T47D (cell line): ENCODE data around the gene ARHGAP8.
A peak's percentile ranks its signal among the peaks of the same experiment; 100 is the strongest.

Experiments
- DNase-seq, 2 experiments: peaks; one replicate each; pipeline versions ENCODE4 v3.0.0 to v3.0.0-alpha.2; 2011 to 2012; ENCODE audit warnings: low read depth in 1 of 2, low spot score in 1 of 2
- JUND ChIP-seq: IDR thresholded peaks from 2 replicates; pipeline ENCODE4 v1.6.1; 2012; ENCODE audit warnings: low read depth
- in situ Hi-C: cut with HindIII; loops from 2 replicates; pipeline ENCODE4 v1.10.0; 2016; ENCODE audit warnings: low sequenced_read_pairs, low pct_unique_long_range_greater_than_20kb

The ARHGAP8 gene

DNA sequence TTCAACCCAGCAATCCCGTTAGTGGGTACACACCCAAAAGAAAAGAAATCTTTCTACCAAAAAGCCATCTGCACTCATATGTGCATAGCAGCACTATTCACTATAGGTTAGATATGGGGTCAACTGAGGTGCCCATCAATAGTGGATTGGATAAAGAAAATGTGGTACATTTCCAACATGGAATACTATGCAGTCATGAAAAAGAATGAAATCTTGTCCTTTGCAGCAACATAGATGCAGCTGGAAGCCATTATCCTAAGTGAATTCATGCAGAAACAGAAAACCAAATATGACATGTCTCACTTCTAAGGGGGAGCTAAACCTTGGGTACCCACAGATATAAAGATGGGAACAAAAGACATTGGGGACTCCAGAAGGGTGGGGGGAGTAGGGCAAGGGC lies 1.9 kb upstream of the ARHGAP8 start:
- no peak for DNase-seq
- TF ChIP-seq JUND: no peak
- in situ Hi-C loops: no loop called here

- DNase-seq: peak in 1 of 2 experiments; percentile 82
These were observed 1.0 kb downstream of the ARHGAP8 start for GRCh38 chr22:44753189-44754042.

GRCh38 chr22:44754998-44755397 lies 2.6 kb downstream of the ARHGAP8 start:
- in situ Hi-C loops: no loop called here
- no peak for TF ChIP-seq JUND
- DNase-seq: no peak

More at GRCh38 chr22:44753189-44754042, 1.0 kb downstream of the ARHGAP8 start:
- in situ Hi-C loops: no loop called here
- no peak for TF ChIP-seq JUND

DNA sequence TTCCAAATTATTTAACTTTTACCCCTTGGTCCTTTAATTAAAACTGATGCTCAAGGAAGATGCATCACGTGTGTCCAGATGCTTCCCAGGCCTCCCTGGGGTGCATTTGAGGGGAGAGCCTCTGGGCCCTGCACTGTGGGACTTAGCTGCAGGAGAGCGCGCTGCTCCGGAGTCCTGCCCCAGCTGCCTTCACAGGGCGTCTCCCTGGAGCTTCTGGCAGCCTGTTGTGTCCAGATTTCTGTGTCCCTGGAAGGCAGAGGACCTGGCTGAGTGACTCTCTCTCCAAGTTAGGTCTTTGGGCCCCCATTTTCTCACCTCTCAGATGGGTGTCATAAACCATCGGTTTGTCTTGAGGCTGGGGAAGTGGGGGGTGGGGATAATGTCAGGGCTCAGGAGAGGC lies 3.0 kb downstream of the ARHGAP8 start:
- DNase-seq: no peak
- no peak for TF ChIP-seq JUND
- in situ Hi-C loops: no loop called here

GRCh38 chr22:44755956-44756361 lies 3.6 kb downstream of the ARHGAP8 start:
- no peak for TF ChIP-seq JUND
- in situ Hi-C loops: no loop called here
- peak; percentile 41 to 90 for DNase-seq

DNA sequence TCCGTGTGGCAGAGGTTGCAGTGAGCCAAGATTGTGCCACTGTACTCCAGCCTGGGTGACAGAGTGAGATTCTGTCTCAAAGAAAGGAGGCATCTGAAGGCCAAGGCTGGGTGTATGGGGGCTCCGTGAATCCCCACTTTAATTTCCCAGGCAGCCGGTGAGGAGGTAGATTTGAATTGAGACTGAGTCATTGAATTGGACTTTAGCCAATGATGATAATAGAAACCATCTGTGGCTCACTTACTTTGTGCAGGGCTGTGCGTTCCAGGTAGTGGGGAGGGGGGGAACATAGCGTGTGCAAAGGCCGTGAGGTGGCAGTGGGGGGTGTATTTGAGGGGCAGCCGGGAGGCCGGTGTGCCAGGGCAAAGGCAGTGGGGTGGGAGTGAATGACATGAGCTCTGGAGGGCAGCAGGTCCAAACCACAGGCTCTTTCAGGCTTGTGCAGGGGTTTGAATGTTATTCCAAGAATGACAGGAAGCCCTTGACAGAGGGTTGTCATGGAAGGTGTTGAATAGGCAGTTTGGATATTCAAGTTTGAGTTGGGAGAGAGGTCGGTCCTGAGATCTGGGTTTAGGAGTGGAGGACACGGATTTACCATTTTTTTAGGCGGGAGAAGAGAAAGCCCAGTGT lies 6.1 kb downstream of the ARHGAP8 start:
- no peak for TF ChIP-seq JUND
- DNase-seq: no peak
- in situ Hi-C loops: no loop called here

DNA sequence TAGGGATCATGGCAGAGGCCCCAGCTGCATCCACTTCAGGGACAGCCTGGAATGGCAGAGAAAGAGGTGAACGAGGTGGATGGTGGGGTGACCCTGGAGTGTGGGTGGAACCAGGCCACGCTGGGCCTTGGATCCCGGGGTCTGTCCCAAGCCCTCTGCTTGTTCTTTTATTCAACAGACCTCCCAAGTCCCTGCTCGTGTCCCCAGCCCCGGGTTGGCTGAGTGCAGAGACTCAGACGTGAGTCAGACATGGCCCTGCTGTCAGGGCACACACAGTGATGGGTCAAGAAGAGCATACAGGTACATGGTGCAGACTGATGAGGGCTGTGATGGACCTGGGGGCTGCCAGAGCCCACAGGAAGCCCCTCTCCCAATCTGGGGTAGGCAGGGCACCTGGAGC lies 6.6 kb downstream of the ARHGAP8 start:
- no peak for TF ChIP-seq JUND
- in situ Hi-C loops: no loop called here

GRCh38 chr22:44759430-44760310 lies 7.3 kb downstream of the ARHGAP8 start:
- TF ChIP-seq JUND: no peak
- peak in 1 of 2 experiments; percentile 41 for DNase-seq
- in situ Hi-C loops: no loop called here

More for the DNA sequence above, 6.6 kb downstream of the ARHGAP8 start:
- DNase-seq: no peak

- in situ Hi-C loops: no loop called here
- no peak for TF ChIP-seq JUND
- DNase-seq: no peak
These were observed 8.1 kb downstream of the ARHGAP8 start for GRCh38 chr22:44760476-44760875.

- TF ChIP-seq JUND: no peak
- in situ Hi-C loops: no loop called here
- no peak for DNase-seq
These were observed 8.7 kb downstream of the ARHGAP8 start for GRCh38 chr22:44761025-44761424.

GRCh38 chr22:44764373-44764772 lies 12.0 kb downstream of the ARHGAP8 start:
- in situ Hi-C loops: no loop called here
- no peak for DNase-seq
- TF ChIP-seq JUND: no peak

DNA sequence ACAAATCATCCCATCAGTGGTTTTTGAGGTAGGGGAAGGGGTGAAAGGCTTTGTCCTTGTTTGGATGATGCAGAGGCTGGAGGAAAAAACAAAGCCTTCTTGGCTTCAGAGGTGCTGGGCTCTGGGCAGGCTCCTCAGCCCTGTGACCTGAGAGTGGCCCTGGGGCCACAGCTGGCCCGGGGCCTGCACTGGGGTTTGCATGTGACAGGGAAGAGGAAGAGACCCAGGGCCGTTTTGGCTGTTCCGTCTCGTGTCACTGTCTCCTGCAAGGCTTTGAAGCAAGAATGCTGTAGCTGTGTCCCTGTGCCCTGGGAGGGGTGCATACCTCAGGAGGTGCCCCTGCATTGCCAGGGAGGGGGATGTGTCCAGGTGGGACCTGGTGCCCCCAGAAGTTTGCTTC lies 12.6 kb downstream of the ARHGAP8 start:
- in situ Hi-C loops: no loop called here
- TF ChIP-seq JUND: no peak
- DNase-seq: no peak

DNA sequence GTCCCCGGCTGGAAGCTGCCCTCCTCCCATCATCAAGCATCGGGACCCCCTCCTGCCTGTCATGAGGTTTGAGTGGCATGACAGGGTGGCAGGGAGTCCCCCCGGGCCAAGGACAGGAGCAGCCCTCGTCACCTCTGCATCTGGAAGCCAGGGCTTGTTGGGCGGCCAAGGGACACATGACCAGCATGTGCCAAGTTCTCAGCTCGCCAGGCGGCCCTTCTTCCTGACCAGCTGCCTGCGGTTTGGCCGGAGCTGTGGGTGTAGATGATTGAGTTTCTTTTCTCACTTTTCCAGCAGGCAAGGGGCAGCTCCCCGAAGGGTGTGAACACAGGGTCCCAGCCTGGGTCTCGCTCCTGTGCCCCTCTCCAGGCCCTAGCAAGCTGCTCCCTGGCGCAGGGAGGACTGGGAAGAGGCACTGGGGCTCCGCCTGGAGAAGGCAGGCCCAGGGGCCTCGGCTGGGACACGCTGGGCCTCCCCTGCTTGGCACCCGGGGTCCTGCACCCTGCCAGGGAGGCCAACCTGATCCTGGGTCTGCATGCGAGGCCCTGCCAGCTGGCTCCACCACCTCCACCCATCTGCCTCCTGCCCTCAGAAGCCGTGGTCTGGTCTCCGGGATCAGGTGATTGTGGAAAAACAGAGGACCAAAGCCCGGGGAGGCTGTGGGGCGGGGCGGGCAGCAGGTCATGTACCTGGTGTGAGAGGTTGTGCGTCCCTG lies 13.4 kb downstream of the ARHGAP8 start:
- in situ Hi-C loops: no loop called here
- no peak for TF ChIP-seq JUND
- no peak for DNase-seq
